Liver (tissue), 3 donors: ENCODE results near the gene HOXC10.

Source experiments
- EGR1 ChIP-seq, 2 donors: IDR thresholded peaks; 2 replicates each; pipeline ENCODE4 v1.6.1; 2016 to 2018; ENCODE audit warnings: antibody characterized with exemption in 2 of 2, low read depth in 2 of 2
- JUND ChIP-seq, 2 donors: IDR thresholded peaks; 2 replicates each; pipeline ENCODE4 v1.6.1; 2016; ENCODE audit warnings: antibody characterized with exemption in 2 of 2
- RAD21 ChIP-seq, 2 donors: IDR thresholded peaks; 2 replicates each; pipeline ENCODE4 v1.6.1; 2016; ENCODE audit warnings: antibody characterized with exemption in 2 of 2, mild to moderate bottlenecking in 2 of 2
- SP1 ChIP-seq: IDR thresholded peaks from 2 replicates; pipeline ENCODE4 v1.6.1; 2018; ENCODE audit warnings: antibody characterized with exemption, mild to moderate bottlenecking
- YY1 ChIP-seq: IDR thresholded peaks from 2 replicates; pipeline ENCODE4 v1.6.1; 2016; ENCODE audit warnings: antibody characterized with exemption, mild to moderate bottlenecking
- TF ChIP-seq, protein P1 (sequence below): fragments of 150-350 bp; IDR thresholded peaks from 2 replicates; pipeline ENCODE4 v1.5.1; 2017; ENCODE audit warnings: improper control_type of control experiment, low read depth, low read length; ENCODE audit not compliant: missing input control
- TF ChIP-seq, protein P2 (sequence below): IDR thresholded peaks from 2 replicates; pipeline ENCODE4 v1.6.1; 2016; ENCODE audit warnings: antibody characterized with exemption
- donor health status: healthy.
- donor health status: healthy.

DNA sequence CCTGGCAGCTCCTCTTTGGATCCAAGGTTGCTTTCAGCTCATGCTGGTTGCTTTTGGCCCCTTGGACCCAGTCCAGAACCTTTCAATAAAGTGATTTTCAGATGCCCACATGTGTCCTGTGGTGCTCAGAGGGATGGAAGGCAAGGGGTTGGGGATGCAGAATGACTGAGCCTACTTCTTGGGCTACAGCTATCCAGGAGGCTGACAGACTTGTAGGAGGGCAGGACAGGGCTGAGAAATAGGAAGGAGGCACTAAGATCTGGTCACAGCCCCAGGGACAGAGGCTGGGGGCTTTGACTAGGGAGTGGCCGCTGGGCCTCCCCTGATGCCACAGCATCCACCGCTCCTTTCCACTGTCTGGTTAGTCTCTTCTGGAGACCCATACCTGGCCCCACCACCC, 13.3 kb upstream of the HOXC10 start:
- no peak for TF ChIP-seq YY1
- TF ChIP-seq, protein P1, sequence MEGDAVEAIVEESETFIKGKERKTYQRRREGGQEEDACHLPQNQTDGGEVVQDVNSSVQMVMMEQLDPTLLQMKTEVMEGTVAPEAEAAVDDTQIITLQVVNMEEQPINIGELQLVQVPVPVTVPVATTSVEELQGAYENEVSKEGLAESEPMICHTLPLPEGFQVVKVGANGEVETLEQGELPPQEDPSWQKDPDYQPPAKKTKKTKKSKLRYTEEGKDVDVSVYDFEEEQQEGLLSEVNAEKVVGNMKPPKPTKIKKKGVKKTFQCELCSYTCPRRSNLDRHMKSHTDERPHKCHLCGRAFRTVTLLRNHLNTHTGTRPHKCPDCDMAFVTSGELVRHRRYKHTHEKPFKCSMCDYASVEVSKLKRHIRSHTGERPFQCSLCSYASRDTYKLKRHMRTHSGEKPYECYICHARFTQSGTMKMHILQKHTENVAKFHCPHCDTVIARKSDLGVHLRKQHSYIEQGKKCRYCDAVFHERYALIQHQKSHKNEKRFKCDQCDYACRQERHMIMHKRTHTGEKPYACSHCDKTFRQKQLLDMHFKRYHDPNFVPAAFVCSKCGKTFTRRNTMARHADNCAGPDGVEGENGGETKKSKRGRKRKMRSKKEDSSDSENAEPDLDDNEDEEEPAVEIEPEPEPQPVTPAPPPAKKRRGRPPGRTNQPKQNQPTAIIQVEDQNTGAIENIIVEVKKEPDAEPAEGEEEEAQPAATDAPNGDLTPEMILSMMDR, result no peak
- TF ChIP-seq RAD21 (IDR thresholded peaks at IDR 0.05), result no peak
- TF ChIP-seq, protein P2, sequence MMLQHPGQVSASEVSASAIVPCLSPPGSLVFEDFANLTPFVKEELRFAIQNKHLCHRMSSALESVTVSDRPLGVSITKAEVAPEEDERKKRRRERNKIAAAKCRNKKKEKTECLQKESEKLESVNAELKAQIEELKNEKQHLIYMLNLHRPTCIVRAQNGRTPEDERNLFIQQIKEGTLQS, result no peak
- no peak for TF ChIP-seq EGR1 (IDR thresholded peaks at IDR 0.05; ENCODE audit: low read depth in 2 of 2)
- no peak for TF ChIP-seq JUND (IDR thresholded peaks at IDR 0.05)
- no peak for TF ChIP-seq SP1
